HEK293 (cell line): Measurements from ENCODE around the gene PRX.

Experiments used
- CTCF ChIA-PET: fragments of 350-600 bp; formaldehyde crosslinking; extraction: SDS; loops from one replicate; lab custom pipeline; 2021; ENCODE audit warnings: antibody characterized with exemption; lab: Yijun Ruan, JAX
- POLR2A ChIA-PET: fragments of 300-600 bp; formaldehyde crosslinking; extraction: SDS; loops from one replicate; lab custom pipeline; 2020; ENCODE audit warnings: antibody characterized with exemption, inconsistent platforms; lab: Yijun Ruan, JAX
- H3K27ac ChIP-seq: fragments of 200-500 bp; sonication (Bioruptor generic); 2 replicates; pipeline ENCODE4 v1.5.1; 2014; ENCODE audit warnings: low read depth, low read length, control low read depth, inconsistent platforms; ENCODE audit errors: extremely low read depth
- H3K36me3 ChIP-seq, 2 experiments: fragments of 200-500 bp in 1 of 2; sonication (Bioruptor generic) in 1 of 2; 1 replicate in 1 of 2; 2 replicates in 1 of 2; pipeline ENCODE4 v1.5.1; 2014 to 2017; ENCODE audit warnings: inconsistent platforms in 2 of 2, low read length in 2 of 2; ENCODE audit not compliant: control insufficient read depth in 2 of 2, insufficient read depth in 1 of 2
- H3K4me1 ChIP-seq: fragments of 200-500 bp; sonication (Bioruptor generic); 2 replicates; pipeline ENCODE4 v1.5.1; 2014; ENCODE audit warnings: mild to moderate bottlenecking, low read length, inconsistent platforms; ENCODE audit not compliant: control insufficient read depth, insufficient read depth
- H3K4me3 ChIP-seq: 2 replicates; pipeline ENCODE4 v1.5.1; 2011; ENCODE audit warnings: low read depth, mild to moderate bottlenecking, control low read depth, low read length, moderate library complexity
- H3K9me3 ChIP-seq: fragments of 200-500 bp; sonication (Bioruptor generic); 2 replicates; pipeline ENCODE4 v1.5.1; 2014; ENCODE audit warnings: low read depth, low read length, inconsistent platforms; ENCODE audit not compliant: control insufficient read depth, insufficient read depth
- CTCF ChIP-seq: fragments of 450-650 bp; formaldehyde crosslinking; IDR thresholded peaks from 2 replicates; pipeline ENCODE4 v1.5.1; 2016; ENCODE audit warnings: missing biosample characterization, missing genetic modification characterization
- SCRT1 ChIP-seq: fragments of 450-650 bp; formaldehyde crosslinking; IDR thresholded peaks from 2 replicates; pipeline ENCODE4 v1.5.1; 2016; ENCODE audit warnings: missing biosample characterization, missing genetic modification characterization, borderline replicate concordance
- ZBTB48 ChIP-seq: fragments of 450-650 bp; formaldehyde crosslinking; IDR thresholded peaks from 2 replicates; pipeline ENCODE4 v1.5.1; 2016; ENCODE audit warnings: missing biosample characterization, missing genetic modification characterization
- ZBTB49 ChIP-seq: fragments of 450-650 bp; formaldehyde crosslinking; IDR thresholded peaks from 2 replicates; pipeline ENCODE4 v1.5.1; 2016; ENCODE audit warnings: missing biosample characterization, missing genetic modification characterization, low read depth
- ZIC2 ChIP-seq: fragments of 450-650 bp; formaldehyde crosslinking; IDR thresholded peaks from 2 replicates; pipeline ENCODE4 v1.5.1; 2016; ENCODE audit warnings: missing biosample characterization, missing genetic modification characterization
- ZNF148 ChIP-seq: fragments of 450-650 bp; formaldehyde crosslinking; IDR thresholded peaks from 2 replicates; pipeline ENCODE4 v1.5.0; 2017; ENCODE audit warnings: missing biosample characterization, missing genetic modification characterization, borderline replicate concordance
- ZNF16 ChIP-seq: fragments of 450-650 bp; formaldehyde crosslinking; IDR thresholded peaks from 2 replicates; pipeline ENCODE4 v1.5.1; 2016; ENCODE audit warnings: low read depth, missing biosample characterization, missing genetic modification characterization
- ZNF221 ChIP-seq: fragments of 450-650 bp; formaldehyde crosslinking; IDR thresholded peaks from 2 replicates; pipeline ENCODE4 v1.5.1; 2017; ENCODE audit warnings: missing biosample characterization, missing genetic modification characterization, borderline replicate concordance
- ZNF302 ChIP-seq: fragments of 450-650 bp; formaldehyde crosslinking; IDR thresholded peaks from 2 replicates; pipeline ENCODE4 v1.5.1; 2016; ENCODE audit warnings: missing biosample characterization, missing genetic modification characterization, low read depth
- ZNF366 ChIP-seq: fragments of 450-650 bp; formaldehyde crosslinking; conservative IDR thresholded peaks from 2 replicates; pipeline ENCODE4 v1.5.1; 2016; ENCODE audit warnings: missing biosample characterization, missing genetic modification characterization
- ZNF404 ChIP-seq: fragments of 450-650 bp; formaldehyde crosslinking; IDR thresholded peaks from 2 replicates; pipeline ENCODE4 v1.5.1; 2017; ENCODE audit warnings: missing biosample characterization, missing genetic modification characterization
- ZNF560 ChIP-seq: fragments of 450-650 bp; formaldehyde crosslinking; IDR thresholded peaks from 2 replicates; pipeline ENCODE4 v1.5.1; 2017; ENCODE audit warnings: missing biosample characterization, missing genetic modification characterization, borderline replicate concordance
- ZNF645 ChIP-seq: fragments of 450-650 bp; formaldehyde crosslinking; IDR thresholded peaks from 2 replicates; pipeline ENCODE4; 2016; ENCODE audit warnings: missing biosample characterization, missing genetic modification characterization
- ZNF654 ChIP-seq: fragments of 450-650 bp; formaldehyde crosslinking; IDR thresholded peaks from 2 replicates; pipeline ENCODE4 v1.5.1; 2016; ENCODE audit warnings: low read depth, missing biosample characterization, missing genetic modification characterization
- ZNF785 ChIP-seq: fragments of 450-650 bp; formaldehyde crosslinking; IDR thresholded peaks from 2 replicates; pipeline ENCODE4 v1.5.1; 2016; ENCODE audit warnings: missing biosample characterization, missing genetic modification characterization
- ZSCAN4 ChIP-seq: fragments of 450-650 bp; formaldehyde crosslinking; IDR thresholded peaks from 2 replicates; pipeline ENCODE4 v1.5.1; 2017; ENCODE audit warnings: missing biosample characterization, missing genetic modification characterization
- TF ChIP-seq, protein P1 (sequence below): fragments of 450-650 bp; formaldehyde crosslinking; IDR thresholded peaks from 2 replicates; pipeline ENCODE4 v1.5.1; 2016; ENCODE audit warnings: missing biosample characterization, missing genetic modification characterization
- TF ChIP-seq, protein P2 (sequence below): fragments of 450-650 bp; formaldehyde crosslinking; IDR thresholded peaks from 2 replicates; pipeline ENCODE4 v1.5.1; 2016; ENCODE audit warnings: missing biosample characterization, missing genetic modification characterization
- TF ChIP-seq, protein P3 (sequence below): fragments of 450-650 bp; formaldehyde crosslinking; IDR thresholded peaks from 2 replicates; pipeline ENCODE4 v1.5.1; 2017; ENCODE audit warnings: missing biosample characterization, missing genetic modification characterization
- TF ChIP-seq, protein P4 (sequence below): fragments of 450-650 bp; formaldehyde crosslinking; IDR thresholded peaks from 2 replicates; pipeline ENCODE4 v1.5.1; 2016; ENCODE audit warnings: missing biosample characterization, missing genetic modification characterization

The PRX gene

DNA sequence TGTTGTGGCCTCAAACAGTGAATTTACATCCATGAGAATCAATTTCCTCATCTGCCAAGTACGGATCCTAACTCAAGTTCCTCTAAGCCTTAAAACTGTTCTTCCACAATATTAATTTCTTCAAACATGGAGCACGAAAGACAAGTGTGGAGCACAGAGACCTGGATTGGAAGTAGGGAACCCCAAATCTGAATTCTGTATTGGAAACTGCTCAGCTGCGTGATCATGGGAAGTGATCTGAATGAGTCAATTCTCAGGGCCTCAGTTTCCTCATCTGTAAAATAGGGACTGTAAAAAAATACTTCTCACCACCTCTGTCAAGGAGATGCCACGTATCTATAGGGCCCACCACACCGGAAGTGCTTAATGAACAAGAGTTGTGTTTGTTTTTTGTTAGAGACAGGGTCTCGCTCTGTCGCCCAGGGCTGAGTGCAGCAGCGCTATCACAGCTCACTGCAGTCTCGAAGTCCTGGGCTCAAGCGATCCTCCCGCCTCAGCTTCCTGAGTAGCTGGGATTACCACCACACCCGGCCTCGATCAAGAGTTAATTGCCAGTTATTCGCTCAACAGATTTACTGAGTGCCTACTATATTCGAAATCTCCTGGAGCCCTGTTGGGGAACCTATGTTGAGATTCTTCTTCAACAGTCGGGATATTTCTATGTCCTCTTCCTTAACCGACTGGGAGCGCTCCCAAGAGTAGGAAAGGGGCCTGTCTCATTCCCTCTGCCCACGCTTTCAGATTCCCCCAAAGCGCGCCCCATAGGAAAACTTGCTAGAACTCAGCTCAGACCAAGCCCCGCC lies 29.4 kb upstream of the PRX start:
- CTCF ChIA-PET, result interaction anchor here (0.6 to 4.8 kb wide), 12 partner anchors 10 to 202 kb away, joined by 3 to 39 read pairs (median 6); partner anchors contain the start of genes BLVRB and SERTAD1
- TF ChIP-seq ZBTB49 (no peak), ZNF645 (tag by site-specific recombination) (no peak), CTCF (tag by site-specific recombination) (no peak), ZNF16 (no peak; the same call in 1 of the 2 replicates), ZNF785 (tag by site-specific recombination) (no peak), ZIC2 (tag by site-specific recombination) (no peak), ZNF404 (no peak), ZNF148 (tag by site-specific recombination) (no peak), SCRT1 (tag by site-specific recombination) (no peak), ZNF654 (no peak), ZNF302 (tag by site-specific recombination) (no peak), ZNF221 (no peak), ZNF560 (tag by site-specific recombination) (no peak), ZSCAN4 (no peak), ZBTB48 (0 out of 2 replicates have a peak, but pooled peaks have one; percentile 40), ZNF366 (tag by site-specific recombination) (no peak)
- TF ChIP-seq, protein P1, sequence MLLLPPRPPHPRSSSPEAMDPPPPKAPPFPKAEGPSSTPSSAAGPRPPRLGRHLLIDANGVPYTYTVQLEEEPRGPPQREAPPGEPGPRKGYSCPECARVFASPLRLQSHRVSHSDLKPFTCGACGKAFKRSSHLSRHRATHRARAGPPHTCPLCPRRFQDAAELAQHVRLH, result no peak
- TF ChIP-seq, protein P2, sequence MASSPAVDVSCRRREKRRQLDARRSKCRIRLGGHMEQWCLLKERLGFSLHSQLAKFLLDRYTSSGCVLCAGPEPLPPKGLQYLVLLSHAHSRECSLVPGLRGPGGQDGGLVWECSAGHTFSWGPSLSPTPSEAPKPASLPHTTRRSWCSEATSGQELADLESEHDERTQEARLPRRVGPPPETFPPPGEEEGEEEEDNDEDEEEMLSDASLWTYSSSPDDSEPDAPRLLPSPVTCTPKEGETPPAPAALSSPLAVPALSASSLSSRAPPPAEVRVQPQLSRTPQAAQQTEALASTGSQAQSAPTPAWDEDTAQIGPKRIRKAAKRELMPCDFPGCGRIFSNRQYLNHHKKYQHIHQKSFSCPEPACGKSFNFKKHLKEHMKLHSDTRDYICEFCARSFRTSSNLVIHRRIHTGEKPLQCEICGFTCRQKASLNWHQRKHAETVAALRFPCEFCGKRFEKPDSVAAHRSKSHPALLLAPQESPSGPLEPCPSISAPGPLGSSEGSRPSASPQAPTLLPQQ (tag by site-specific recombination), result no peak; the same call in 1 of the 2 replicates
- TF ChIP-seq, protein P3, sequence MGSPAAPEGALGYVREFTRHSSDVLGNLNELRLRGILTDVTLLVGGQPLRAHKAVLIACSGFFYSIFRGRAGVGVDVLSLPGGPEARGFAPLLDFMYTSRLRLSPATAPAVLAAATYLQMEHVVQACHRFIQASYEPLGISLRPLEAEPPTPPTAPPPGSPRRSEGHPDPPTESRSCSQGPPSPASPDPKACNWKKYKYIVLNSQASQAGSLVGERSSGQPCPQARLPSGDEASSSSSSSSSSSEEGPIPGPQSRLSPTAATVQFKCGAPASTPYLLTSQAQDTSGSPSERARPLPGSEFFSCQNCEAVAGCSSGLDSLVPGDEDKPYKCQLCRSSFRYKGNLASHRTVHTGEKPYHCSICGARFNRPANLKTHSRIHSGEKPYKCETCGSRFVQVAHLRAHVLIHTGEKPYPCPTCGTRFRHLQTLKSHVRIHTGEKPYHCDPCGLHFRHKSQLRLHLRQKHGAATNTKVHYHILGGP (tag by site-specific recombination), result no peak
- TF ChIP-seq, protein P4, sequence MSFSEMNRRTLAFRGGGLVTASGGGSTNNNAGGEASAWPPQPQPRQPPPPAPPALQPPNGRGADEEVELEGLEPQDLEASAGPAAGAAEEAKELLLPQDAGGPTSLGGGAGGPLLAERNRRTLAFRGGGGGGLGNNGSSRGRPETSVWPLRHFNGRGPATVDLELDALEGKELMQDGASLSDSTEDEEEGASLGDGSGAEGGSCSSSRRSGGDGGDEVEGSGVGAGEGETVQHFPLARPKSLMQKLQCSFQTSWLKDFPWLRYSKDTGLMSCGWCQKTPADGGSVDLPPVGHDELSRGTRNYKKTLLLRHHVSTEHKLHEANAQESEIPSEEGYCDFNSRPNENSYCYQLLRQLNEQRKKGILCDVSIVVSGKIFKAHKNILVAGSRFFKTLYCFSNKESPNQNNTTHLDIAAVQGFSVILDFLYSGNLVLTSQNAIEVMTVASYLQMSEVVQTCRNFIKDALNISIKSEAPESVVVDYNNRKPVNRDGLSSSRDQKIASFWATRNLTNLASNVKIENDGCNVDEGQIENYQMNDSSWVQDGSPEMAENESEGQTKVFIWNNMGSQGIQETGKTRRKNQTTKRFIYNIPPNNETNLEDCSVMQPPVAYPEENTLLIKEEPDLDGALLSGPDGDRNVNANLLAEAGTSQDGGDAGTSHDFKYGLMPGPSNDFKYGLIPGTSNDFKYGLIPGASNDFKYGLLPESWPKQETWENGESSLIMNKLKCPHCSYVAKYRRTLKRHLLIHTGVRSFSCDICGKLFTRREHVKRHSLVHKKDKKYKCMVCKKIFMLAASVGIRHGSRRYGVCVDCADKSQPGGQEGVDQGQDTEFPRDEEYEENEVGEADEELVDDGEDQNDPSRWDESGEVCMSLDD (tag by site-specific recombination), result no peak

More for the DNA sequence above, 29.4 kb upstream of the PRX start:
- no peaks in the 10 kb centered on the region for H3K9me3 ChIP-seq
- H3K27ac ChIP-seq, result peak overlapping the region; percentile 76
- H3K4me1 ChIP-seq, result peaks cover 14% of the 10 kb centered on the region
- peak overlapping the region; percentile 29 for H3K4me3 ChIP-seq
- peaks cover 20 to 21% of the 10 kb centered on the region in 2 experiments for H3K36me3 ChIP-seq
- POLR2A ChIA-PET, result interaction anchor here (0.6 to 17.1 kb wide), 31 partner anchors 10 to 1007 kb away, joined by 3 to 428 read pairs (median 4); partner anchors contain the start of genes AKT2, BLVRB, C19orf47 and EGLN2
